ENCODE results near the gene LRRC15.
A peak's percentile ranks its signal among the peaks of the same experiment; 100 is the strongest.

The LRRC15 gene

DNA sequence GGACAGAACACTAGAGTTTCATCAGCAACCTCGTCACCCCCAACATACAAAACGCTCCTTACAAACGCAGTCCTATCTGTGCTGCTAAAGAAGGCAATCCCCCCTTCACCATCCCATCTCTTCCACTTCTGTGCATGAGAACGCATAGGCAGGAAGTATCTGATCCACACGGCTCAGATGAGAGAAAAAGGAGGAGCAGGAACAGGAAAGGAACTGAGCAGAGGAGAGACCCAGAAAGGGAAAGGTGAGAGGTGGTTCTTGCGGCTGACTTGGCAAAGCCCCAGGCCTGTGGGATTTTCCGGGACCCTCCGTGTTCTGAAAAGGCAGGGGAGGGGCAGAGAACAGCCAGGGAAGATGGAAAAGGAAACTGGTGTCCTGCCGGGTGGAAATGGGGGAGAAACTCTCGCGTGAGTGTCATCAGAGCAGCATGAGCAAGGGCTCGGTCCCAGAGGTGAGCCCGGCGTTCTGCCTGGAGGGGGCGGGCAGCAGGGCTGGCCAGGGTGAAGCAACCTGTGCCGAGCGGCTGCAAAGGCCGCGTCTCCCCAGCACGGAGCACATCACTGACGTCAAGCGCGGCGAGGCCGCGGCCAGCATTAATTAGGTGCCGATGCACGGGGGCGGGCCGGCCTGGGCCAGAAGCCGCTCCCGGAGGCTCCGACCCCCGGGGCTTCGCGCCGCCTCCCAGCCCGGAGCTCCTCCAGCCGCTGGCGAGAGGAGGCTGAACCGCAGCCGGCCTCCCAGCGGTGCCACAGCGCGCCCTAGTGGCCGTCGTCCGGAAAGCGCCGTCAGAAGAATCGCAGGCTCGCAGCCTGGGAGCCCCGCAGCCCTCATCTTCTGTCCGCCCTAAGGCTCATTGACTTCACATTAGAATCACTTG, 54.2 kb downstream of the LRRC15 start:
- DNase-seq (ENCODE audit: low read depth): peak; percentile 71

DNA sequence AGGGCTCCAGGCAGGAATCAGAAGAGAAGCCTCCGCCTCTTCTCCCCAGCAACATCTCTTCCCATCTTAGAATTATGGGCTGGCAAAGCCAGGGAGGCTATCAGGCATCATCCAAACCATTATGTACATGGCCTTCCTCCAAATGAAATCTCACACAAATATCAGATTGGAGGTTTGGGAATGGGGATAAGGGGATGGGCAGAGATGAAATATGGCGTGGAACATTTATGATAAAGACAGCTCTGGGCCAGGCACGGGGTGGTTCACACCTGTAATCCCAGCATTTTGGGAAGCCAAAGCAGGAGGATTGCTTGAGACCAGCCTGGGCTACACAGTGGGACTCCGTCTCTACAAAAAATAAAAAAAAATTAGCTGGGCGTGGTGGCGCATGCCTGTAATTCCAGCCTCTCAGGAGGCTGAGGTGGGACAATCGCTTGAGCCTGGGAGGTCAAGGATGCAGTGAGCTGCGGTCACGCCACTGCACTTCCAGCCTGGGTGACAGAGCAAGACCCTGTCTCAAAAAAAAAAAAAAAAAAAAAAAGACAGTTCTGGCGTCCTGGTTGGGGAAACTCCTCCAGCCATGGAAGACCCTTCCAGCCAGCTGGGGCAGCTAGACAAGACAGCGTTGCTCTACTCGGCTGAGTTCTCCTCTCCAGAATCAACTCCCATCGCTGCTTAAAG, 55.0 kb downstream of the LRRC15 start:
- DNase-seq (ENCODE audit: low read depth): no peak

DNA sequence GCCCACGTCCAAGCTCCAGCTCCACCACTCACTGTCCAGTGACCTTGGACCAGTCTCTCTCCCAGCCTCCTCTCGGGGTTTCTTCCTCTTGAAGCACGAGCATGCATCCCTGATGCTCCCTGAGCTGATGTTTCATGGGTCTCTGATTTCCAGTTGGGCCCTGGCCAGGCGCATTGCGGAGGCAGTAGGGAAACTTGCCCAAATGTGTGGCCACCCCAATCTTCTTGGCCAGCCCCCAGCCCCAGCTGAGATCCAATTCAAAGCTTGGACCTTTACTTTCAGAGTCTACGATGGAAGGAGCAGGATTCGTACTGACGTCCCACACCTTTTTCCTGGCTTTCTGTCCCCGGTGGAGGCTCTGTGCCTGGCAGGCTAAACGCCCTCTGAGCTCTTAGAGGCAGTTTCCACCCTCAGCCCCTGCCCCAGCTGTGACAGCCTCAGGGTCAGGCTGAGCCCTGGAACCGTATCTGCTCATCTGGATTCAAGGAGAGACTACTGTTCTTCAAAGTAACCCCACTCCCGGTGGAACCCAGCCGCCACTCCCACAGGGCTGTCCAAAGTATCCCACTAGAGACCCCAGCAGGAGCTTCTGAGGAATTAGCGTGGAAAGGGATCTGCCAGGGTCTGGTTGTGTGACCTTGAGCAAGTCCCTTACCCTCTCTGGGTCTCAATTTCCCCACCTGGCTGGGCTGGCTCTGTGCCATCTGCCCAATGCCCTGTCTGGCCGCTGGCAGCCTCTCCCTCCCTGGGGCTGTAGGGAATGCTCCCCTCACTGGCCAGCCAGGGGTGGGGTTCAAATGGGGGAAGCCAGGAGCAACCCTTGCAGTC, 55.8 kb downstream of the LRRC15 start:
- DNase-seq (ENCODE audit: low read depth): peak; percentile 56

DNA sequence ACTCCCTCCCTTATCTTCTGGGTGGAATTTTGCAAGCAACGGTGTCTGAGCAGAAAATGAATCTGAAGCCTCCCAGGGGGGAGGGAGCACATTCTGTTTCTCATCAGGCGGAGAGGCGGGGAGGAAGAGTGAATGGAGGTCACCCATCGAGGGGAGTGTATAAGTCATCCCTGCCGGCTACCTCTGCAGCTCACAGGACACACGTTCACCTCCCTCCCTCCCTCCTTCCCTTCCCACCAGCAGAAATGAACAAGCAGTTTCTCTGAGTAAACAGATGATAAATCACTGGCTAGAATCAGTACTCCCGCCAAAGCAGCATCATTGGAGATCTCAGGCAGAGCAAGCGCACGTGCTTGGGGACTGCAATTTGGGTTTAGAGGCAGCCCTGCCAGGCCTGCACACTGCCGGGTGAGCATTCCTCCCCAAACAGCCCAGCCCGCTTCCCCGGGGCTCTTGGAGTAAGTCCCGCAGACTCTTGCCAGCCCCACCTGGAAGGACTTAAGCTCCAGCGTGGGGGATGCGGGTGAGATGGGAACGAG, 56.7 kb downstream of the LRRC15 start:
- DNase-seq (ENCODE audit: low read depth): peak; percentile 53

DNA sequence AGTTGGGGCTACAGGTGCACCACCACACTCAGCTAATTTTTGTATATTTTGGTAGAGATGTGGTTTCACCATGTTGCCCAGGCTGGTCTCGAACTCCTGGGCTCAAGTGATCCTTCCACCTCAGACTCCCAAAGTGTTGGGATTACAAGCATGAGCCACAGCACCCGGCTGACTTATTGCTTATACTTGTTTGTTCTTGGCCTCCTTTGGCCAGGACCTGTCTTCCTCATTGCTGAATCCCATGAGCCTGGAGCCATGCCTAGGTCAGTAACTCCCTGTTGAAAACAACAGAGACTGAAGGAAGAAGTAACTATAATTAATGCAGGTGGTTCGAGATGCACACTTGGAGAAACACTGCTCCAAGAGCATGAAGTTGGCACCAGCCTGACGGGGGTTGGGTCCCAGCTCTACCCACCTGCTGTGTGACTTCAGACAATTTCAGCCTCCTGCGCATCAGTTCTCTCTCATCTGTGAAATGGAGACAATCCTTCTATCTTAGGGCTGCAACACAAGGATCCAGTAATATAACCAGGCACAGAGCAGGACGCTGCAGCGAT, 57.3 kb downstream of the LRRC15 start:
- DNase-seq (ENCODE audit: low read depth): no peak

DNA sequence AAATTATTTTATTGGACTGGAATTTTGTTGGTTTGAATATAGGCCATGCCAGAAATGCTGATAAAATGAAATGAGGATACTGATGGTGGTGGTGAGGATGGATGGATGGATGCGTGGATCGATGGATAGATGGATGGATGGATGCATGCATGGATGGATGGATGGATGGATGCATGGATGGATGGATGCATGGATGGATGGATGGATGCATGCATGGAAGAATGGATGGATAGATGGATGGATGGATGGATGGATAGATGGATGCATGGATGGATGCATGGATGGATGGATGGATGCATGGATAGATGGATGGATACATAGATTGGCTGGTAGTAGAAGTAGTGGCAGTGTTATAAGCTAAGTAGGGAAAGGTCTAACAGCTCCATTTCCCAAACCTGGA, 58.5 kb downstream of the LRRC15 start:
- no peak for DNase-seq (ENCODE audit: low read depth)

DNA sequence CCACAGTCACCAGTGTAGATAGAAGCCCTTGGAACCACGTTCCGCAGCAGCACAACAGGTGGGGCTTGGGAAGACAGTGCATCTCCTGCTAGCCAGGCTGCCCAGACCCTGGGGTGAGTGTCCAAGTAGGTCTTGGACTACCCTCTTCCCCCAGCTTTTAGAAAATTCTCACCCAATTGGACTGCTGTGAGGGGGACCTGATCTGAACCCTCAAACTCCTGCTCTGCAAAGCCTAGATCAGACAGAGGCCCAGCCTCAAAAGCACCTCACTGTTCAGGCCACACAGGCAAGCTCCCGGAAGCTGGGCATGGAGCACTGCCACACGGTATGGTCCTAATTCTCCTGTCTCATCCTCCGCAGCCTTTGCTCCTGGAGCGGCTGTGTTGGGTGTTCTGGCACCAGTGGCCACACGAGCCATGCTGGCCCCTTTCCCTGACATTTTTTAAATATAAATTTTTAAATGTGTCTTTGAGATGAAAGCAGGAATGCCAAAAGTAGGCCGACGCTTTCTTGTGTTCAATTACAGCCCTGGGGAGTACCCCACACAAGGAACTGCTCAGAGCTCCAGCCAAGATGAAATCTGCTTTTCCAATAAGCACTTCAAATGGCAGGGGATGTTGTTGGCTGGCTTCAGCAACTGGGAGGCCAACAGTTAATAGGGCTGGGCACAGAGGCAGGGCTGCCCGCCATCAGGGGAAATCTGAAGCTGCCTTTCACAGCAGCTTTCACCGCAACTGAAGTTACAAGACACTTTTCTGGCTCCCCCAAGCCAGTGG, 59.3 kb downstream of the LRRC15 start:
- DNase-seq (ENCODE audit: low read depth): no peak

DNA sequence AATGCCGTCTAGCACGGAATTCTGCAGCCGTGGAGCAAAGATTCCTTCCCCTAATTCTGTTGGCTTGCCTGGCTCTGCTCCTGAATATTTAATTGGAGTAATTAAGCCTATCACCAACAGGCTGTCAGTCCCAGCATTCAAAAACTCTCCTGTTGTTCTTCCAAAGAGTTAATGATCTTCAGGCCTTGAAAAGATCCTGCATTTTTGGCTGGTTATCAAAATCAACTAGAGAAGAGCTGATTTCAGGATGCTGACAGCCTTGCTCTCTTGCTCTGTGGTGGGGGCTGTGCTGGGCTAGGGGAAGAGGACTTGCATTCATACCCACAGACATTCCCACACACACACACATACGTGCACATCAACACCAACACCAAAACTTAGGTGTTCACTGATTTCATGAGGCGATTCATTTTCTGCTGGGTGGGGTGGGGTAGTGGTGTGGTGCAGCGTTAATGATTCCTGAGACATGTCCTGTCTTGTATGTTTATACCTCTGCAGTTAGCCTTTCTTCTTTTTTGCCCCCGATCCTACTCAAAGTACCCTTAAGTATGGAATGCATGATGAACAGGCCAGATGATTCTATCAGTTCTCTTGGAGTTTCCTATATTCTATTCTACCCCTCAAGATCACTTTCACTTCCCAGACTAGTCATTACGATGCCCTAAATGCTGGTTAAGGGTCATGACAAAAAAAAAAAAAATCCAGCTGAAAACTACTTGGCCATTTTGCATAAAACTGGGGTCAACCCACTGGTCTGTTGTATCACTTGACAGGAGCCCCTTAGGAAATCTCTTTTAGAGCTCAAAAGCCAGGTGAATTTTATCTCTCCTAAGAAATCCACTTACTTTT, 60.7 kb downstream of the LRRC15 start:
- DNase-seq (ENCODE audit: low read depth): no peak

DNA sequence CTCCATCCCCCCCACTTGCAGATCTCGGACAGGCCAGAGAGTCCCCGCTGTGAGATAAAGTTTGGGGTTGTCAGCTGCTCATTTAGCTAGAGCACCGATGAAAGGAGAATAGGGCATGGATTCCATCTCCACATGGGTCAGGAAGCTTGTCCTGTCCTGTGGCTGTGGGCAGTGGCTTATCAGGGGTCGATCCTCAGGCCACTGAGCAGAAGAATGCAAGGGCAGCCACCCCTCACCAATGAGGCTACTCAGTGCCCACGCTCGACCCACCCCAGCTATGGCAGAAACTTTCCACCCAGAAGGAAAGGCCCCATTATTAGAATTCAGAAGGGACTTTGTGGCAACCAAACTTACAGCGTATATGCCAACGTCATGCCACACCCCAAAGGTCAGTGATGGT, 61.7 kb downstream of the LRRC15 start:
- DNase-seq (ENCODE audit: low read depth): no peak

DNA sequence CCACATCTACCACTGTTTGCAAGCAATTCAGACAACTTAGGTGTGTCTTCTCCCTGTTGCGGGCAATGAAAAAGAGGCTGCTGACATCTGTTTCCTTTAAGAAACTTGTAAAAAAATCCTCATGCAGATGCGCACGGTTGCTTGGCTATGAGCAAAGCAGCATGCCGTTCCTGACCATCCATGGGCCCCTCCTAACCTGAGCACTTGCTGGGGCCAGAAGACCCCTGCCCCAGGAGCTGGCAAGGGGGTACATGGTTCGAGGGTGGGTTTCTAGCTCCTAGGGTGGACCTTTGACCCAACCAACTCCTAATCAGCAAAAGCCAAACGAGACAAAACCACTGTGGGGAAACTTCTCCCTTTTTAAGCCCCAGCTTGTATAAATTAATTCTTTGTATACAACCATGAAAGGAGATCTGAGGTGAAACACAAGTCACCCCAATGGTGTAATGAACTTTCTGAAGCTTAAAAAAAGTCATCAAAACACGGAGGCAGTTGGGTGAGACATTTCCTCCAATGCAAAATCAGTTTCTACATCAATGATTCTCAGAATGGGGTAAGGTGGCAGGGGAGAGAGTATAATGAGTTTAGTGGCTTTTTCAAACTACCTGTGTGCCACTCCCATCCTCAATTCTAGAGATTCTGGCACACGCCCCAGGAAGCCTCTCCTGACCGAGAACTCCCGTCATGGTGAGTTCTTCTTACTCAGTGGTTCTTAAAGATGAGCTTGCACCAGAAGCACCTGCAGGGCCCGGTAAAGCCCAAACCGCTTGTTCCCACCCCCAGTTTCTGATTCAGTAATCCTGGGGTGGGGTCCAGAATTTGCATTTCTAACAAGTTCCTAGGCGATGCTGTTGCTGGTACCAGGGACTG, 62.5 kb downstream of the LRRC15 start:
- DNase-seq (ENCODE audit: low read depth): no peak

DNA sequence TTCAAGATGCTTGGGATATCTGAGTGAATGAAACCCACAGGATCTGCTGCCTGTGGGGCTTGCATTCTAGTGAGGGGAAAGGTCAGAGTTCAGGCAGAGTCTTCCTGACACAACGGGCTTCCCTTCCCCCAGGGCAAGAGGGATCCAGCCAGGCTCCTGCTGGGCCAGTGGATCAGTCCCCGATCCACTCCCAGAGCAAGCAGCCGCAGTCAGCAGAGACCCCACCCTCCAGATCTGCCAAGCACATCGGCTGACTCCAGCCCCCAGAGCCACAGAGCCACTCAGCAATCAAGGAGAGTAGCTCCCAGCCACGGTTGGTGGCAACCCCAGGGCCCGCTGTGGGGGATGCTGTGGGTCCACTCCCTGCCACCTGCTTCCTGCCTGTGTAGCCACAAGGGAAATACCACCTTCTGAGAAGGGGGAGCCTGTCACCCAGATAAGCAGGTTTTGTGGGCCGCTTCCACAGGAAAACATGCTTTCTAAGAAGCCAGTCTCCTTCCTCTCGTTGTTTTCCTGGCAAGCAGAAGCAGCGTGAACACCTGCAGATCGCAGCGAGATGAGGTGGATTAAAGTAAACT, 63.3 kb downstream of the LRRC15 start:
- no peak for DNase-seq (ENCODE audit: low read depth)

DNA sequence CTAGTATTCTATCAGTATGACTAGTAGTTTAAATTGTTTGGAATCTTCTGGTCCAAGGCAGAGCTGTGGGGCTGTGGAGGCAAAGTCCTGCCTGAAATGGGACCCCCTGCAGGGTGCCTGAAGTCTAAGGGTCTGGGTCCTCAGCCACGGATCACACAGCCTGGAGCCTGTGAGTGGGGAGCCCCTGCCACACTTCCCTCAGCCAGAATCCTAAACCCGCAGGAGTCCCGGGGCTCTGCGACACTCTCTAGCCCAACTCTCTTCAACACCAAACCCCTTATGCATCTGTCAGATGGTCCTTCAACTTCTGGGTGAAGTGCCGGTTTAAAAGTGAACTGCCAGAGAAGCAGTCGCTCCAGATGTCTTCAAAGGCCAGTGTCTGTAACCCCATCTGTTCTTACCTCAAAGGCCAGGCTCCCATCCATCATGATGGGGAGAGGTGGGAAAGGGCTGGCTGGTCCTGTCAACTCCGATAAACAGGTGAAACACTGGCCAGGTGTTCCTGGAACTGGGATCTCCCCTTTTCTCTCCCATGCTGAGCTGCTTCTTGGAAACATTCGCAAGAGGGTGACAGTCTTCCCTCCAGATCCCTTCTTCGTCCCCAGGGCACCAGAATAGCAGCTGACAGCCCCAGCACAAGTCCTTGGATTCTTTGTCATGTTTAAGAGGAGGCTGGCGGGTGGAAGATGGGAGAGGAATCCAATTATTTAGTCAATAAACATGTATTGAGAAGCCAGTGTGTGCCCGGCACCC, 64.0 kb downstream of the LRRC15 start:
- no peak for DNase-seq (ENCODE audit: low read depth)

Measured in fibroblast of the conjunctiva (primary cell).